ENCODE data around the gene RAI1. TPM values are rescaled to one million over a fixed set of nuclear protein-coding genes. Genes with fewer than 3 reads are reported as not detected.

RAI1 gene
- polyA plus RNA-seq, 2 of the 4 experiments (the other 2 are of a cell fraction) = 3.5 to 23.8 TPM

DNA sequence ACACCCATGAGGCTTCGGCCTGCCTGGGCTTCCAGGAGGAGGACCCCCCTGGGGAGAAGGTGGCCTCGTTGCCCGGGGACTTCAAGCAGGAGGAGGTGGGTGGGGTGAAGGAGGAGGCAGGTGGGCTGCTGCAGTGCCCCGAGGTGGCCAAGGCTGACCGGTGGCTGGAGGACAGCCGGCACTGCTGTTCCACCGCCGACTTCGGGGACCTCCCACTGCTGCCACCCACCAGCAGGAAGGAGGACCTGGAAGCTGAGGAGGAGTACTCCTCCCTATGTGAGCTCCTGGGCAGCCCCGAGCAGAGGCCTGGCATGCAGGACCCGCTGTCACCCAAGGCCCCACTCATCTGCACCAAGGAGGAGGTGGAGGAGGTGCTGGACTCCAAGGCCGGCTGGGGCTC is 114.0 kb downstream of the RAI1 start:
- Histone ChIP-seq H3K4me3 (no peak overlapping the region), H3K4me2 (no peak overlapping the region), H3K27ac (no peak overlapping the region), H3K4me1 (no peaks in the 10 kb centered on the region; the same call in 2 of the 3 replicates), H3K9me3 (no peaks in the 10 kb centered on the region)
- DNase-seq (ENCODE audit: low read depth in 1 of 2, low spot score in 1 of 2) (no peak), ATAC-seq (no peak), FAIRE-seq (no peak)
- CTCF ChIA-PET = interaction anchor here (1.0 to 5.0 kb wide), 4 partner anchors 13 to 95 kb away, joined by 3 to 28 read pairs (median 4); no protein-coding TSS in a partner anchor
- POLR2A ChIA-PET = no interaction called here
- TF ChIP-seq, protein P1, sequence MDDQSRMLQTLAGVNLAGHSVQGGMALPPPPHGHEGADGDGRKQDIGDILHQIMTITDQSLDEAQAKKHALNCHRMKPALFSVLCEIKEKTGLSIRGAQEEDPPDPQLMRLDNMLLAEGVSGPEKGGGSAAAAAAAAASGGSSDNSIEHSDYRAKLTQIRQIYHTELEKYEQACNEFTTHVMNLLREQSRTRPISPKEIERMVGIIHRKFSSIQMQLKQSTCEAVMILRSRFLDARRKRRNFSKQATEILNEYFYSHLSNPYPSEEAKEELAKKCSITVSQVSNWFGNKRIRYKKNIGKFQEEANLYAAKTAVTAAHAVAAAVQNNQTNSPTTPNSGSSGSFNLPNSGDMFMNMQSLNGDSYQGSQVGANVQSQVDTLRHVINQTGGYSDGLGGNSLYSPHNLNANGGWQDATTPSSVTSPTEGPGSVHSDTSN (IDR thresholded peaks at IDR 0.05) = no peak
- TF ChIP-seq FOSB (CRISPR knock-in tag; IDR thresholded peaks at IDR 0.05) (no peak), POLR2AphosphoS2 (conservative IDR thresholded peaks at IDR 0.05; ENCODE audit: low read length) (no peak), TFCP2L1 (CRISPR knock-in tag; IDR thresholded peaks at IDR 0.05) (no peak)
- WGBS (ENCODE audit: missing lambda C conversion rate) = 91% methylated on average over 12 of the region's 12 CpGs

DNA sequence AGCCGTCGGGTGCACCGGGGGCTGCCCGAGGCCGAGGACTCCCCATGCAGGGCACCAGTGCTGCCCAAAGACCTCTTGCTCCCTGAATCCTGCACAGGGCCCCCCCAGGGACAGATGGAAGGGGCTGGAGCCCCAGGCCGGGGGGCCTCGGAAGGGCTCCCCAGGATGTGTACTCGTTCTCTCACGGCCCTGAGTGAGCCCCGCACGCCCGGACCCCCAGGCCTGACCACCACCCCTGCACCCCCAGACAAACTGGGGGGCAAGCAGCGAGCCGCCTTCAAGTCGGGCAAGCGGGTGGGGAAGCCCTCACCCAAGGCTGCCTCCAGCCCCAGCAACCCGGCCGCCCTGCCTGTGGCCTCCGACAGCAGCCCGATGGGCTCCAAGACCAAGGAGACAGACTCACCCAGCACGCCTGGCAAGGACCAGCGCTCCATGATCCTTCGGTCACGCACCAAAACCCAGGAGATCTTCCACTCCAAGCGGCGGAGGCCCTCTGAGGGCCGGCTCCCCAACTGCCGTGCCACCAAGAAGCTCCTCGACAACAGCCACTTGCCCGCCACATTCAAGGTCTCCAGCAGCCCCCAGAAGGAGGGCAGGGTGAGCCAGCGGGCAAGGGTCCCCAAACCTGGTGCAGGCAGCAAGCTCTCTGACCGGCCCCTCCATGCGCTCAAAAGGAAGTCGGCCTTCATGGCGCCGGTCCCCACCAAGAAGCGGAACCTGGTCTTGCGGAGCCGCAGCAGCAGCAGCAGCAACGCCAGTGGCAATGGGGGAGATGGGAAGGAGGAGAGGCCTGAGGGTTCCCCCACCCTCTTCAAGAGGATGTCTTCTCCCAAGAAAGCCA is 114.9 kb downstream of the RAI1 start:
- Histone ChIP-seq H3K4me1 (no peaks in the 10 kb centered on the region; the same call in 2 of the 3 replicates), H3K9me3 (no peaks in the 10 kb centered on the region), H3K4me3 (no peak overlapping the region), H3K27ac (no peak overlapping the region), H3K4me2 (no peak overlapping the region)
- CTCF ChIA-PET = interaction anchor here (1.3 to 5.0 kb wide), 5 partner anchors 12 to 64 kb away, joined by 3 to 28 read pairs (median 3); no protein-coding TSS in a partner anchor
- WGBS (ENCODE audit: missing lambda C conversion rate) = 95% methylated on average over 32 of the region's 40 CpGs
- TF ChIP-seq, protein P2, sequence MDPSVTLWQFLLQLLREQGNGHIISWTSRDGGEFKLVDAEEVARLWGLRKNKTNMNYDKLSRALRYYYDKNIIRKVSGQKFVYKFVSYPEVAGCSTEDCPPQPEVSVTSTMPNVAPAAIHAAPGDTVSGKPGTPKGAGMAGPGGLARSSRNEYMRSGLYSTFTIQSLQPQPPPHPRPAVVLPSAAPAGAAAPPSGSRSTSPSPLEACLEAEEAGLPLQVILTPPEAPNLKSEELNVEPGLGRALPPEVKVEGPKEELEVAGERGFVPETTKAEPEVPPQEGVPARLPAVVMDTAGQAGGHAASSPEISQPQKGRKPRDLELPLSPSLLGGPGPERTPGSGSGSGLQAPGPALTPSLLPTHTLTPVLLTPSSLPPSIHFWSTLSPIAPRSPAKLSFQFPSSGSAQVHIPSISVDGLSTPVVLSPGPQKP (IDR thresholded peaks at IDR 0.05; ENCODE audit: low read depth, low read length) = no peak
- no peak for TF ChIP-seq ZNF302 (CRISPR knock-in tag; IDR thresholded peaks at IDR 0.05)
- no peak for TF ChIP-seq ZC3H11A (IDR thresholded peaks at IDR 0.05)
- TF ChIP-seq CHD2 (IDR thresholded peaks at IDR 0.05; ENCODE audit: low read length, partially characterized antibody) = no peak
- 0 out of 5 replicates have a peak, but pooled peaks of 1 of the 2 experiments have one; percentile 23 for TF ChIP-seq JUN (IDR thresholded peaks at IDR 0.05)
- TF ChIP-seq, protein P3, sequence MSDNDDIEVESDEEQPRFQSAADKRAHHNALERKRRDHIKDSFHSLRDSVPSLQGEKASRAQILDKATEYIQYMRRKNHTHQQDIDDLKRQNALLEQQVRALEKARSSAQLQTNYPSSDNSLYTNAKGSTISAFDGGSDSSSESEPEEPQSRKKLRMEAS (IDR thresholded peaks at IDR 0.05) = no peak
- TF ChIP-seq, protein P4, sequence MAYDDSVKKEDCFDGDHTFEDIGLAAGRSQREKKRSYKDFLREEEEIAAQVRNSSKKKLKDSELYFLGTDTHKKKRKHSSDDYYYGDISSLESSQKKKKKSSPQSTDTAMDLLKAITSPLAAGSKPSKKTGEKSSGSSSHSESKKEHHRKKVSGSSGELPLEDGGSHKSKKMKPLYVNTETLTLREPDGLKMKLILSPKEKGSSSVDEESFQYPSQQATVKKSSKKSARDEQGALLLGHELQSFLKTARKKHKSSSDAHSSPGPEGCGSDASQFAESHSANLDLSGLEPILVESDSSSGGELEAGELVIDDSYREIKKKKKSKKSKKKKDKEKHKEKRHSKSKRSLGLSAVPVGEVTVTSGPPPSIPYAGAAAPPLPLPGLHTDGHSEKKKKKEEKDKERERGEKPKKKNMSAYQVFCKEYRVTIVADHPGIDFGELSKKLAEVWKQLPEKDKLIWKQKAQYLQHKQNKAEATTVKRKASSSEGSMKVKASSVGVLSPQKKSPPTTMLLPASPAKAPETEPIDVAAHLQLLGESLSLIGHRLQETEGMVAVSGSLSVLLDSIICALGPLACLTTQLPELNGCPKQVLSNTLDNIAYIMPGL (CRISPR knock-in tag; IDR thresholded peaks at IDR 0.05; ENCODE audit: borderline replicate concordance) = no peak
- no peak for TF ChIP-seq RARB (CRISPR knock-in tag; IDR thresholded peaks at IDR 0.05)
- no peak for ATAC-seq
- FAIRE-seq = no peak
- no peak for DNase-seq (ENCODE audit: low read depth in 1 of 2, low spot score in 1 of 2)
- POLR2A ChIA-PET = interaction anchor here (0.6 kb wide), 1 partner anchor 30 kb away, joined by 3 read pairs; no protein-coding TSS in a partner anchor

DNA sequence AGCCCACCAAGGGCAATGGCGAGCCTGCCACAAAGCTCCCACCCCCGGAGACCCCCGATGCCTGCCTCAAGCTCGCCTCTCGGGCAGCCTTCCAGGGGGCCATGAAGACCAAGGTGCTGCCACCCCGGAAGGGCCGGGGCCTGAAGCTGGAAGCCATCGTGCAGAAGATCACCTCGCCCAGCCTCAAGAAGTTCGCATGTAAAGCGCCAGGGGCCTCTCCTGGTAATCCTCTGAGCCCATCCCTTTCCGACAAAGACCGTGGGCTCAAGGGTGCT is 115.5 kb downstream of the RAI1 start:
- Histone ChIP-seq H3K27ac (no peak overlapping the region), H3K4me2 (no peak overlapping the region), H3K4me1 (no peaks in the 10 kb centered on the region; the same call in 2 of the 3 replicates), H3K4me3 (no peak overlapping the region), H3K9me3 (no peaks in the 10 kb centered on the region)
- FAIRE-seq (no peak), DNase-seq (ENCODE audit: low read depth in 1 of 2, low spot score in 1 of 2) (no peak), ATAC-seq (no peak)
- no peak for TF ChIP-seq HEYL (CRISPR knock-in tag; IDR thresholded peaks at IDR 0.05)
- no peak for TF ChIP-seq ZC3H11A (IDR thresholded peaks at IDR 0.05)
- TF ChIP-seq RAD21 (conservative IDR thresholded peaks at IDR 0.05 in 1 of 2, IDR thresholded peaks at IDR 0.05 in 1 of 2) = no peak
- TF ChIP-seq PHF8 (IDR thresholded peaks at IDR 0.05; ENCODE audit: borderline replicate concordance, low read depth) = no peak
- no peak for TF ChIP-seq JUN (IDR thresholded peaks at IDR 0.05)
- no peak for TF ChIP-seq SMC3 (IDR thresholded peaks at IDR 0.05)
- TF ChIP-seq RNF2 (IDR thresholded peaks at IDR 0.05; ENCODE audit: borderline replicate concordance, low read depth) = no peak
- TF ChIP-seq CHD4 (IDR thresholded peaks at IDR 0.05; ENCODE audit: borderline replicate concordance) = no peak
- no peak for TF ChIP-seq SREBF2 (IDR thresholded peaks at IDR 0.05)
- no peak for TF ChIP-seq HOXB13 (CRISPR knock-in tag; IDR thresholded peaks at IDR 0.05; ENCODE audit: low read depth)
- TF ChIP-seq, protein P5, sequence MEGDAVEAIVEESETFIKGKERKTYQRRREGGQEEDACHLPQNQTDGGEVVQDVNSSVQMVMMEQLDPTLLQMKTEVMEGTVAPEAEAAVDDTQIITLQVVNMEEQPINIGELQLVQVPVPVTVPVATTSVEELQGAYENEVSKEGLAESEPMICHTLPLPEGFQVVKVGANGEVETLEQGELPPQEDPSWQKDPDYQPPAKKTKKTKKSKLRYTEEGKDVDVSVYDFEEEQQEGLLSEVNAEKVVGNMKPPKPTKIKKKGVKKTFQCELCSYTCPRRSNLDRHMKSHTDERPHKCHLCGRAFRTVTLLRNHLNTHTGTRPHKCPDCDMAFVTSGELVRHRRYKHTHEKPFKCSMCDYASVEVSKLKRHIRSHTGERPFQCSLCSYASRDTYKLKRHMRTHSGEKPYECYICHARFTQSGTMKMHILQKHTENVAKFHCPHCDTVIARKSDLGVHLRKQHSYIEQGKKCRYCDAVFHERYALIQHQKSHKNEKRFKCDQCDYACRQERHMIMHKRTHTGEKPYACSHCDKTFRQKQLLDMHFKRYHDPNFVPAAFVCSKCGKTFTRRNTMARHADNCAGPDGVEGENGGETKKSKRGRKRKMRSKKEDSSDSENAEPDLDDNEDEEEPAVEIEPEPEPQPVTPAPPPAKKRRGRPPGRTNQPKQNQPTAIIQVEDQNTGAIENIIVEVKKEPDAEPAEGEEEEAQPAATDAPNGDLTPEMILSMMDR (IDR thresholded peaks at IDR 0.05) = no peak
- TF ChIP-seq ZNF302 (CRISPR knock-in tag; IDR thresholded peaks at IDR 0.05) = no peak
- TF ChIP-seq RCOR1 (IDR thresholded peaks at IDR 0.05; ENCODE audit: low read depth, low read length) = no peak
- no peak for TF ChIP-seq RFX5 (IDR thresholded peaks at IDR 0.05)
- WGBS (ENCODE audit: missing lambda C conversion rate) = 91% methylated on average over 7 of the region's 13 CpGs
- POLR2A ChIA-PET = interaction anchor here (0.6 kb wide), 1 partner anchor 29 kb away, joined by 3 read pairs; no protein-coding TSS in a partner anchor
- CTCF ChIA-PET = interaction anchor here (1.3 to 5.0 kb wide), 5 partner anchors 12 to 63 kb away, joined by 3 to 28 read pairs (median 4); no protein-coding TSS in a partner anchor

All from A549 (cell line).